Sigmoid colon (tissue), 4 donors: ENCODE measurements around the gene POGZ.

Experiments
- CTCF ChIP-seq, 4 experiments: fragments of 450-650 bp in 3 of 4; fragments of 200-600 bp in 1 of 4; IDR thresholded peaks; one replicate each; pipeline ENCODE4 v1.5.1; 2016 to 2019; ENCODE audit warnings: antibody characterized with exemption in 4 of 4, mild to moderate bottlenecking in 3 of 4, moderate library complexity in 2 of 4
- POLR2AphosphoS5 ChIP-seq, 4 donors: sonication (generic); formaldehyde crosslinking; IDR thresholded peaks; one replicate each; pipeline ENCODE4 v1.6.1; 2017; ENCODE audit warnings: antibody characterized with exemption in 4 of 4

- TF ChIP-seq CTCF (IDR thresholded peaks at IDR 0.05) = no peak
- TF ChIP-seq POLR2AphosphoS5 (IDR thresholded peaks at IDR 0.05) = no peak
These were observed 39.5 kb downstream of the POGZ start for GRCh38 chr1:151419819-151420218.
